Type B pancreatic cell (in vitro differentiated cells): ENCODE measurements around the gene RNASE8. TPM values are rescaled to one million over a fixed set of nuclear protein-coding genes. Genes with fewer than 3 reads are reported as not detected.

Experiments
- DNase-seq: peaks from one replicate; pipeline ENCODE4 v3.0.0; 2021; ENCODE audit warnings: mixed read lengths; ENCODE audit not compliant: unreplicated experiment; ENCODE audit errors: extremely low spot score
- H3K27ac Mint-ChIP-seq: 2 replicates; pipeline ENCODE4 v1.8.0; 2021; ENCODE audit warnings: mild to moderate bottlenecking, mixed read lengths
- H3K27me3 Mint-ChIP-seq: 2 replicates; pipeline ENCODE4 v1.8.0; 2021; ENCODE audit warnings: mixed read lengths
- H3K36me3 Mint-ChIP-seq: 2 replicates; pipeline ENCODE4 v1.8.0; 2021; ENCODE audit warnings: mixed read lengths
- H3K4me1 Mint-ChIP-seq: one replicate; pipeline ENCODE4 v1.8.0; 2021; ENCODE audit warnings: mixed read lengths; ENCODE audit not compliant: unreplicated experiment
- H3K4me3 Mint-ChIP-seq: 2 replicates; pipeline ENCODE4 v1.8.0; 2021; ENCODE audit warnings: mild to moderate bottlenecking, mixed read lengths
- H3K9me3 Mint-ChIP-seq: 2 replicates; pipeline ENCODE4 v1.8.0; 2021; ENCODE audit warnings: mixed read lengths
- total RNA-seq: library from RNA; stranded (reverse); gene quantifications from 2 replicates; pipeline ENCODE4 v1.2.1, GENCODE V29; 2021; ENCODE audit warnings: low replicate concordance
- TF ChIP-seq, protein P1 (sequence below): fragments of 200-600 bp; sonication (generic); conservative IDR thresholded peaks from 2 replicates; pipeline ENCODE4 v1.5.0; 2021; ENCODE audit warnings: antibody characterized with exemption, mild to moderate bottlenecking

Gene RNASE8
- total RNA-seq, 1 donor from 2014 or later, result not detected

DNA sequence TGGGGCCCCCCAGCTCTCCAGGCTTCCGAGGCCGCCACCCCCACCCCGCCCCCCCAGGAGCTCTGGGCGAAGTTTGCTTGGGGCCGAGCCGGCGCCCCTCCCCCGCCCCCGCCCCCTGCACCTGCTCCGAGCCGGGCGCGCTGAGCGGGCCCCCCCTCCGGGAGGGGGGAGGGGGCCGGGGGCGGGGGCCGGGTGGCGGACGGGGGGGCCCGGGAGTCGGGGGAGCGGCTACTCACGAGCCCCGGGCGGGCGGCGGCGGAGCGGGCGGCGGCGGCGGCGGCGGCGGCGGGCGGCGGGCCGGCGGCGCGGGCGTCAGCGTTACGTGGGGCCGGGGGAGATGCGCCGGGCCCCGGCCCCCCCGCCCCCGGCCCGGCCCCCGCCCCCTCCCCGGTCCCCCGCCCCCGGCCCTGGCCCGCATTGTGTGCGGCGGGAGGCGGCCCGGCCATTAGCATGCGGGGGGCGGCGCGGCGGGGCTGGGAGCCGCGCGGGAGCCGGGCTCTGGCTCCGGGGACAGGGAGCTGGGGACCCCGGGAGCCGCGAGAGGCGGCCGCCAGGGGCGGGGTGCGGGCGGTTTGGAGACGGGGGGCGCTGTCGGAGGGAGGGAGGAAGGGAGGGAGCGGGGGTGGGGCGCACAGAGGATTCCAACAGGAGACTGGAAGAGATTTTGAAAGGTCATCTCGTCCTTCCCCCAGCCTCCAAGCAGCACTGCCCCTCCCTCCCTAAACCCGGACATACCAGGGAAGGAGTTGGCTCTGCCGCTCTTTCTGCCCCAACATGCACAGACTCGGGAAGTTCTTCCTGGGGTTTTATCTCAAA, 40.7 kb downstream of the RNASE8 start, which contains the start of gene ZNF219:
Gene ZNF219, minus strand, starts transcription at position 580 of the 816 bp plus-strand sequence. CDS start 5,064 bp downstream, outside the sequence.
- H3K4me1 Mint-ChIP-seq, result peaks cover 60% of the 10 kb centered on the region
- TF ChIP-seq, protein P1, sequence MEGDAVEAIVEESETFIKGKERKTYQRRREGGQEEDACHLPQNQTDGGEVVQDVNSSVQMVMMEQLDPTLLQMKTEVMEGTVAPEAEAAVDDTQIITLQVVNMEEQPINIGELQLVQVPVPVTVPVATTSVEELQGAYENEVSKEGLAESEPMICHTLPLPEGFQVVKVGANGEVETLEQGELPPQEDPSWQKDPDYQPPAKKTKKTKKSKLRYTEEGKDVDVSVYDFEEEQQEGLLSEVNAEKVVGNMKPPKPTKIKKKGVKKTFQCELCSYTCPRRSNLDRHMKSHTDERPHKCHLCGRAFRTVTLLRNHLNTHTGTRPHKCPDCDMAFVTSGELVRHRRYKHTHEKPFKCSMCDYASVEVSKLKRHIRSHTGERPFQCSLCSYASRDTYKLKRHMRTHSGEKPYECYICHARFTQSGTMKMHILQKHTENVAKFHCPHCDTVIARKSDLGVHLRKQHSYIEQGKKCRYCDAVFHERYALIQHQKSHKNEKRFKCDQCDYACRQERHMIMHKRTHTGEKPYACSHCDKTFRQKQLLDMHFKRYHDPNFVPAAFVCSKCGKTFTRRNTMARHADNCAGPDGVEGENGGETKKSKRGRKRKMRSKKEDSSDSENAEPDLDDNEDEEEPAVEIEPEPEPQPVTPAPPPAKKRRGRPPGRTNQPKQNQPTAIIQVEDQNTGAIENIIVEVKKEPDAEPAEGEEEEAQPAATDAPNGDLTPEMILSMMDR, result peak; percentile 30
- no peaks in the 10 kb centered on the region for H3K9me3 Mint-ChIP-seq
- H3K27ac Mint-ChIP-seq, result peak within 1 kb of the TSS; percentile 95
- H3K36me3 Mint-ChIP-seq, result no peaks in the 10 kb centered on the region
- peak within 1 kb of the TSS; percentile 93 for H3K4me3 Mint-ChIP-seq
- no peaks in the 10 kb centered on the region for H3K27me3 Mint-ChIP-seq
- DNase-seq, result no peak

DNA sequence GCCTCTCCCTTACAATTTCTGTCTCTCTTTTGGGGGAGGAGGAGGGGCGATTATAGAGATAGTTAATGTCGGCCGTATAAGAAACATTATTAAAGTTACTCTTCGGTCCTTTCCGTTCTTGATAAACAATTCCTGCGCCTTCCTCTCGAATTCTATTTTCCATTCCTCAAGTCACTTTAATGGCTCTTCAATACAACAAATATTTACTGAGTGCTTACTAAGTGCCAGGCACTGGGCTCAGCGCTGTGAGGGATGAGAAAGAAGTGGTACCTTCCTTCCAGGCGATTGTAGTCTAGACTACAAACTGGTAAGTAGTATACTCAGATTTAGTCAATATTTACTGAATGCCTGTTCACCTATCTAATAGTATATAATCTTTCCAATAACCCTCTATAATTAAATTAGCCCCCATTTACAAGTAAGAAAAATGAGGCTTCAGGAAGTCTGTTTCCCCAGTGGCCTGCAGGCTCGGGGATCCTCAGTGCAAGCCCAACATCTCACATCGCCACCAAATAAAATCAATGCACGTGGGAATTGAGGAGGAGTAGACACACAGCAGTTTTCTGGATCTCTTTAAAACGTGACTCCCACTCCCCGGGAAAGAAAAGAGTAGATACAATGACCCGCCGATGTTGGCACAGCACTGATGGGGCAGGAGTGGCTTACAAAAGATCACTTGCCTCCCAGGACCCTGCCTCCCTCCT, 41.4 kb downstream of the RNASE8 start:
- Mint-ChIP-seq H3K4me1 (peaks cover 56% of the 10 kb centered on the region), H3K4me3 (peak overlapping the region; percentile 92), H3K27me3 (no peaks in the 10 kb centered on the region), H3K9me3 (no peaks in the 10 kb centered on the region), H3K27ac (peak overlapping the region; percentile 91), H3K36me3 (no peaks in the 10 kb centered on the region)
- no peak for DNase-seq
- TF ChIP-seq, protein P1, result no peak

DNA sequence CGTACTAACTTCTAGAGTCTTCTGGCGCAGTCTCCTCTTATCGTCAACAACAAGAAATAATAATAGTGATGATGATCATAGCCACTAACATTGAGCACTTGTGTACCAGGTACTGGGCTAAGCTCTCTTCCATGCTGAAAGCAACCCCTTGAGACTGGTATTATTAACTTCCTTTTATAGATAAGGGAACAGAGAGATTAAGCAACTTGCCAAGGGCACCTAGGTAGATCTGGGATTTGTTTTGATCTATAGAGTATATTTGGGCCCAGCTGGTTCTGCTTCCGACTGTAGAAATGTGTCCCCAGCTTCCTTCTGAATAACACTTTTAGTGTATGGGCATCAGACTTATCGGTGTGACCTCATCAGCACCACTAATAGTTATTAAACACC, 42.0 kb downstream of the RNASE8 start:
- H3K4me3 Mint-ChIP-seq, result peak overlapping the region; percentile 92
- H3K27ac Mint-ChIP-seq, result peak overlapping the region; percentile 91
- H3K4me1 Mint-ChIP-seq, result peaks cover 56% of the 10 kb centered on the region
- H3K36me3 Mint-ChIP-seq, result no peaks in the 10 kb centered on the region
- H3K9me3 Mint-ChIP-seq, result no peaks in the 10 kb centered on the region
- DNase-seq, result no peak
- H3K27me3 Mint-ChIP-seq, result no peaks in the 10 kb centered on the region
- TF ChIP-seq, protein P1, result no peak

DNA sequence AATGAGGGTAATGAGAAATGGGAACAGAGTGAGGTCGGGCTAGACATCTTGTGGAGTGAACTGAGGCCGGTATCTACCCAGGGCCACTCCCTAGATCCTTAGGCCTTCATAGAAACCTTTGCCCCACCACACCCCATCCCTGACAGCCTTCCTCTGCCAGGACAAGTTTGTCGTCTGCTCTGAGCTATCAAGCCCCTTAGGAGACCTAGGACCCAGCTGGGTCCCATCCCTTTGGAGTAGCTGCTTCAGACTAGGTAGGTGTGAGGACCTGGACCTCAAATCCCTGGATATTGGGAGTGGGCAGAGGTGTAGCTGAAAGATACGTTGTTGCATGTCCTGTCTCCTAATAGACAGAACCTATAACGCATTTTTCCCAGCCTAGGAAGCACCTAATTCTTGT, 43.3 kb downstream of the RNASE8 start, which contains the start of gene TMEM253:
Gene TMEM253, plus strand, starts transcription at position 136 of the 400 bp plus-strand sequence. CDS start 278 bp downstream, outside the sequence.
- Mint-ChIP-seq H3K36me3 (no peaks in the 10 kb centered on the region), H3K27me3 (no peaks in the 10 kb centered on the region), H3K9me3 (no peaks in the 10 kb centered on the region), H3K27ac (peak within 1 kb of the TSS; percentile 96), H3K4me3 (peak within 1 kb of the TSS; percentile 92), H3K4me1 (peaks cover 50% of the 10 kb centered on the region)
- no peak for DNase-seq
- TF ChIP-seq, protein P1, result no peak

DNA sequence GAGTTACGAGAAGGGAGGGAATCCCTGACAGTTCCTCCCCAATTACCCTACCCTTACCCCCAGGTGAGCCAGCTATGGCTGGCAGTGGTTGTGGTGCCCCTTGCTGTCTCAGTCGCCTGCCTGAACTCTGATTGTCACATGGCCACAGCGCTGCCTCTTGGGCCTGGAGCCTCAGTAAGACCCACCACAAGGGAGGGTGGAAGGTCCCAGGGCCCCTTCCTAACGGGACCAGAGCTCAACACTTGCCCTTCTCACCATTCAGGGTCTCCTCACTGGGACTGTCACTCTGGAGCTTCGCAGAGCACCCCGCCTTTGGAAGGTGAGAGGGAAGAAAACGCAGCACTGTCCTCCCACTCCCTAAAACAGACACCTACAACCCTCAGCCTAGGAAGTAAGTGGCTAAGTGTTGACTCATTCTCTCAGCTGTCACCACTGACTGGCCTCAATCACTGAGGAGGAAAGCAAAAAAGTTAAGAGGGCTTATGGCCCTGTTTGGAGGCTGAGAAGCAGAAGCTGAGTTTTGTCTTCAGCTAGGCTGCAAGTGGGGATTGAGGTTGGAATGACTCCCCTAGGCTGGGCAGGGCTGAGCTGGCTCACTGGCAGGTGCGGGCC, 44.3 kb downstream of the RNASE8 start:
- H3K4me3 Mint-ChIP-seq, result peak overlapping the region; percentile 94
- H3K9me3 Mint-ChIP-seq, result no peaks in the 10 kb centered on the region
- H3K27me3 Mint-ChIP-seq, result no peaks in the 10 kb centered on the region
- peaks cover 58% of the 10 kb centered on the region for H3K4me1 Mint-ChIP-seq
- peak overlapping the region; percentile 96 for H3K27ac Mint-ChIP-seq
- DNase-seq, result no peak
- H3K36me3 Mint-ChIP-seq, result no peaks in the 10 kb centered on the region
- TF ChIP-seq, protein P1, result no peak
